Measurements from ENCODE around the gene CHMP6.

- TF ChIP-seq TBP (optimal IDR thresholded peaks at IDR 0.05; ENCODE audit: low read depth, low read length) (no peak), SPI1 (IDR thresholded peaks at IDR 0.05; ENCODE audit: borderline replicate concordance, low read depth, low read length) (no peak), KAT2B (IDR thresholded peaks at IDR 0.05; ENCODE audit: low read depth, low read length) (no peak), EZH2 (IDR thresholded peaks at IDR 0.05; ENCODE audit: borderline replicate concordance, low read depth, low read length) (no peak), MAX (CRISPR knock-in tag; IDR thresholded peaks at IDR 0.05) (no peak), TAF7 (tag; IDR thresholded peaks at IDR 0.05) (no peak), HBP1 (CRISPR knock-in tag; IDR thresholded peaks at IDR 0.05) (no peak), RCOR1 (IDR thresholded peaks at IDR 0.05; ENCODE audit: borderline replicate concordance in 1 of 2, low read depth in 2 of 2, low read length in 2 of 2) (no peak), ZBTB43 (CRISPR knock-in tag; IDR thresholded peaks at IDR 0.05) (no peak), DPF2 (IDR thresholded peaks at IDR 0.05) (no peak), REST (IDR thresholded peaks at IDR 0.05; ENCODE audit: borderline replicate concordance) (no peak), REST (CRISPR knock-in tag; IDR thresholded peaks at IDR 0.05; ENCODE audit: low read depth) (no peak), NFIC (IDR thresholded peaks at IDR 0.05) (no peak)
These were observed 49.0 kb upstream of the CHMP6 start for GRCh38 chr17:80942423-80943345.
